ENCODE measurements around the gene TMX4. TPM values are rescaled to one million over a fixed set of nuclear protein-coding genes. Genes with fewer than 3 reads are reported as not detected.
A peak's percentile ranks its signal among the peaks of the same experiment; 100 is the strongest.
"Not testable (repeated sequence)": the region's sequence is repeated elsewhere in the genome, so short reads cannot be mapped to it uniquely, and the experiment has no call there.

Gene TMX4
- total and polyA plus RNA-seq, 5 donors from 2014 or later: 71.7 to 111 (median 90.2) TPM

- Mint-ChIP-seq H3K27me3 (peaks cover 15% of the 10 kb centered on the region), H3K4me1 (no peaks in the 10 kb centered on the region), H3K4me3 (no peak overlapping the region), H3K27ac (no peak overlapping the region), H3K9me3 (peaks cover 0 to 7% (median 2%) of the 10 kb centered on the region in 7 donors), H3K36me3 (no peaks in the 10 kb centered on the region)
- H3K4me1 ChIP-seq (ENCODE audit: control insufficient read depth, insufficient read depth, low read length, poor library complexity, severe bottlenecking): no peaks in the 10 kb centered on the region
- H3K9me3 ChIP-seq (ENCODE audit: control insufficient read depth in 2 of 2, low read length in 2 of 2): no peaks in the 10 kb centered on the region
- ATAC-seq (ENCODE audit: low read depth in 2 of 2): no peak
- no peak for DNase-seq
- H3K4me3 ChIP-seq (ENCODE audit: low read depth, low read length): no peak overlapping the region
- H3K27me3 ChIP-seq (ENCODE audit: control insufficient read depth, insufficient read depth, low read length): peaks cover 8% of the 10 kb centered on the region
- H3K36me3 ChIP-seq (ENCODE audit: control insufficient read depth, insufficient read depth, low read length): no peaks in the 10 kb centered on the region
- no peak overlapping the region for H3K27ac ChIP-seq (ENCODE audit: insufficient read depth, low read length, poor library complexity, severe bottlenecking)
These were observed 60.1 kb downstream of the TMX4 start for GRCh38 chr20:7959484-7959883.

DNA sequence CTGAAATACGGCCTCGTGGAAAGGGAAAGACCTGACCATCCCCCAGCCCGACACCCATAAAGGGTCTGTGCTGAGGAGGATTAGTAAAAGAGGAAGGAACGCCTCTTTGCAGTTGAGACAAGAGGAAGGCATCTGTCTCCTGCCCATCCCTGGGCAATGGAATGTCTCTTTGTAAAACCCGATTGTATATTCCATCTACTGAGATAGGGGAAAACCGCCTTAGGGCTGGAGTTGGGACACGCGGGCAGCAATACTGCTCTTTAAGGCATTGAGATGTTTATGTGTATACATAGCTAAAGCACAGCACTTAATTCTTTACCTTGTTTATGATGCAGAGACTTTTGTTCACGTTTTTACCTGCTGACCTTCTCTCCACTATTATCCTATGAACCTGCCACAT, 63.0 kb downstream of the TMX4 start:
- not testable (repeated sequence) for H3K27ac Mint-ChIP-seq; H3K27me3 ChIP-seq (ENCODE audit: control insufficient read depth, insufficient read depth, low read length); H3K36me3 ChIP-seq (ENCODE audit: control insufficient read depth, insufficient read depth, low read length); H3K4me1 Mint-ChIP-seq; H3K4me1 ChIP-seq (ENCODE audit: control insufficient read depth, insufficient read depth, low read length, poor library complexity, severe bottlenecking); H3K27ac ChIP-seq (ENCODE audit: insufficient read depth, low read length, poor library complexity, severe bottlenecking); ATAC-seq (ENCODE audit: low read depth in 2 of 2); H3K36me3 Mint-ChIP-seq; H3K9me3 ChIP-seq (ENCODE audit: control insufficient read depth in 2 of 2, low read length in 2 of 2); DNase-seq; H3K4me3 ChIP-seq (ENCODE audit: low read depth, low read length); H3K4me3 Mint-ChIP-seq
- Mint-ChIP-seq H3K27me3 (peaks cover 21% of the 10 kb centered on the region), H3K9me3 (peaks cover 0 to 12% (median 6%) of the 10 kb centered on the region in 7 donors)

DNA sequence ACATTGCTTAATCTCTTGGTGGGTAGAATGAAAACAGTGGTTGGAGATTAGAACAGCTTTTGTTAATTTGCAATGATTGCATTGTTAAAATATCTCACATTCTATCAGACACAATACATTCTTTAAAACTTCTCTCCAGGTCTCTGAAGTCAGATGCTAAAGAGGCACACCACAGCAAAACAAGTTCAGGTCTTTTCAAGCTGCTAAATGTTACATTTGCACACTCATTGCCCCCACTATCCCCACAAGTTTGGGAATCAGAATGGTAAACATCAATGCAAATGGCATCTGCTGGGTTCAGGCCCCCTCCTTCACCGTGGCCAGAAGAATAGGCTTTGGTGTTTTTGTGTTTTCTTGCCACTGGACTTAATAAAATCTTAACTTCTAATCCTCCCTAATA, 69.2 kb downstream of the TMX4 start:
- no peaks in the 10 kb centered on the region for H3K4me1 Mint-ChIP-seq

DNA sequence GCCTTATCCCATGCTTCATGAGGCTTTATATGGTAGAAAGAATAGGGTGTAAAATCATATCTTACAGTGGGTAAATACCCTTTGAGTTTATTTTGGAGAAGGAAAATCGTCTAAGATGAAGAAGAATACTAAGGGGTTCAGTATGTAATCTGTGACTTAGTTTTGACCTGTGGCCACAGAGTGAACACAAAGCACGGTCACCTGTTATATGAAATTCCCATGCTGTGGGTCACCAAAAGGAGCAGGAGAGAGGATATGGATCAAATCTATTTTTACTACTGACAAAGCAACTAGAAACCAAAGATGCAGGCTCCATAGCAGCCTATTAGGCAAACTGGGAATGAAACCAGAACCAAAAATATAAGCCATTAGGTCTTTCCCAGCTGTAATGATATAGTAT, 75.7 kb downstream of the TMX4 start:
- H3K9me3 ChIP-seq (ENCODE audit: control insufficient read depth in 2 of 2, low read length in 2 of 2): peaks cover 0 to 6% of the 10 kb centered on the region in 2 experiments

More for the DNA sequence above, 69.2 kb downstream of the TMX4 start:
- Histone ChIP-seq H3K9me3 (ENCODE audit: control insufficient read depth in 2 of 2, low read length in 2 of 2) (peaks cover 0 to 6% of the 10 kb centered on the region in 2 experiments), H3K4me3 (ENCODE audit: low read depth, low read length) (no peak overlapping the region), H3K4me1 (ENCODE audit: control insufficient read depth, insufficient read depth, low read length, poor library complexity, severe bottlenecking) (no peaks in the 10 kb centered on the region), H3K27ac (ENCODE audit: insufficient read depth, low read length, poor library complexity, severe bottlenecking) (no peak overlapping the region), H3K36me3 (ENCODE audit: control insufficient read depth, insufficient read depth, low read length) (no peaks in the 10 kb centered on the region), H3K27me3 (ENCODE audit: control insufficient read depth, insufficient read depth, low read length) (no peaks in the 10 kb centered on the region)
- H3K27ac Mint-ChIP-seq: no peak overlapping the region
- no peak for ATAC-seq (ENCODE audit: low read depth in 2 of 2)
- H3K36me3 Mint-ChIP-seq: no peaks in the 10 kb centered on the region
- H3K27me3 Mint-ChIP-seq: peaks cover 5% of the 10 kb centered on the region
- peaks cover 4 to 17% (median 12%) of the 10 kb centered on the region in 7 donors for H3K9me3 Mint-ChIP-seq
- H3K4me3 Mint-ChIP-seq: no peak overlapping the region
- DNase-seq: no peak

GRCh38 chr20:7940341-7940740, 79.2 kb downstream of the TMX4 start, which contains the start of gene HAO1:
HAO1 (minus strand) TSS chr20:7940458; CDS start chr20:7940422, 36 bp downstream.
- Histone ChIP-seq H3K9me3 (ENCODE audit: control insufficient read depth in 2 of 2, low read length in 2 of 2) (no peaks in the 10 kb centered on the region), H3K4me1 (ENCODE audit: control insufficient read depth, insufficient read depth, low read length, poor library complexity, severe bottlenecking) (no peaks in the 10 kb centered on the region), H3K36me3 (ENCODE audit: control insufficient read depth, insufficient read depth, low read length) (no peaks in the 10 kb centered on the region), H3K27ac (ENCODE audit: insufficient read depth, low read length, poor library complexity, severe bottlenecking) (no peak within 1 kb of the TSS), H3K27me3 (ENCODE audit: control insufficient read depth, insufficient read depth, low read length) (no peaks in the 10 kb centered on the region), H3K4me3 (ENCODE audit: low read depth, low read length) (no peak within 1 kb of the TSS)
- Mint-ChIP-seq H3K27me3 (no peaks in the 10 kb centered on the region), H3K4me3 (no peak within 1 kb of the TSS), H3K27ac (no peak within 1 kb of the TSS), H3K9me3 (no peaks in the 10 kb centered on the region), H3K4me1 (no peaks in the 10 kb centered on the region), H3K36me3 (no peaks in the 10 kb centered on the region)
- DNase-seq (no peak), ATAC-seq (ENCODE audit: low read depth in 2 of 2) (no peak)

More for the DNA sequence above, 75.7 kb downstream of the TMX4 start:
- Mint-ChIP-seq H3K4me1 (no peaks in the 10 kb centered on the region), H3K9me3 (peaks cover 0 to 7% (median 2%) of the 10 kb centered on the region in 7 donors), H3K36me3 (no peaks in the 10 kb centered on the region), H3K27me3 (no peaks in the 10 kb centered on the region), H3K27ac (peak overlapping the region in 1 of 3 donors; percentile 22), H3K4me3 (no peak overlapping the region)
- DNase-seq: no peak
- H3K4me3 ChIP-seq (ENCODE audit: low read depth, low read length): no peak overlapping the region
- no peaks in the 10 kb centered on the region for H3K36me3 ChIP-seq (ENCODE audit: control insufficient read depth, insufficient read depth, low read length)
- no peaks in the 10 kb centered on the region for H3K4me1 ChIP-seq (ENCODE audit: control insufficient read depth, insufficient read depth, low read length, poor library complexity, severe bottlenecking)
- H3K27me3 ChIP-seq (ENCODE audit: control insufficient read depth, insufficient read depth, low read length): no peaks in the 10 kb centered on the region
- H3K27ac ChIP-seq (ENCODE audit: insufficient read depth, low read length, poor library complexity, severe bottlenecking): no peak overlapping the region
- no peak for ATAC-seq (ENCODE audit: low read depth in 2 of 2)

- ATAC-seq (ENCODE audit: low read depth in 2 of 2): no peak
These were observed 79.9 kb downstream of the TMX4 start for GRCh38 chr20:7939663-7940062.

DNA sequence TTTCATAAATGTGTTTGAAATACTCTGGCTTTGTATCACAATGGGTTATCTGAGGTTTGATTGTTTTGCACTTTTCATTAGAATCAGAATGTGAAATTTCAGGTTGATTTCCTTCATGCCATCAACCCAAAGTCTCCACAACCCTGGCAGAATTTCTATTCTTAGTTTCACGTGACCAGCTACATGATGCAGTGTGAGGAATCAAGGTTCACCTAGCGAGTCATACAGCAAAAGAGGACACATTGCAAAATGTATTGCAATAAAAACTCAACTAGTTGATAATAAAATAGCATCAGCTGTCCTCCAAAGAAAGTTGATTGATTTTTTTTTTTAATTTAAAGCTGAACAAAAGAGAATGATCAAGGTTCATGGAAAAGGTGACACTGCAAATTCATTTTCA, 81.5 kb downstream of the TMX4 start:
- Histone ChIP-seq H3K4me3 (ENCODE audit: low read depth, low read length) (no peak overlapping the region), H3K4me1 (ENCODE audit: control insufficient read depth, insufficient read depth, low read length, poor library complexity, severe bottlenecking) (no peaks in the 10 kb centered on the region), H3K9me3 (ENCODE audit: control insufficient read depth in 2 of 2, low read length in 2 of 2) (no peaks in the 10 kb centered on the region), H3K27ac (ENCODE audit: insufficient read depth, low read length, poor library complexity, severe bottlenecking) (no peak overlapping the region), H3K27me3 (ENCODE audit: control insufficient read depth, insufficient read depth, low read length) (no peaks in the 10 kb centered on the region), H3K36me3 (ENCODE audit: control insufficient read depth, insufficient read depth, low read length) (no peaks in the 10 kb centered on the region)
- no peak overlapping the region for H3K27ac Mint-ChIP-seq
- H3K4me1 Mint-ChIP-seq: no peaks in the 10 kb centered on the region
- H3K27me3 Mint-ChIP-seq: no peaks in the 10 kb centered on the region
- H3K9me3 Mint-ChIP-seq: no peaks in the 10 kb centered on the region
- DNase-seq (no peak), ATAC-seq (ENCODE audit: low read depth in 2 of 2) (no peak)
- no peaks in the 10 kb centered on the region for H3K36me3 Mint-ChIP-seq
- no peak overlapping the region for H3K4me3 Mint-ChIP-seq

More at GRCh38 chr20:7939663-7940062, 79.9 kb downstream of the TMX4 start:
- H3K27ac Mint-ChIP-seq: no peak overlapping the region
- no peak overlapping the region for H3K4me3 Mint-ChIP-seq
- Histone ChIP-seq H3K36me3 (ENCODE audit: control insufficient read depth, insufficient read depth, low read length) (no peaks in the 10 kb centered on the region), H3K27ac (ENCODE audit: insufficient read depth, low read length, poor library complexity, severe bottlenecking) (no peak overlapping the region), H3K4me1 (ENCODE audit: control insufficient read depth, insufficient read depth, low read length, poor library complexity, severe bottlenecking) (no peaks in the 10 kb centered on the region), H3K9me3 (ENCODE audit: control insufficient read depth in 2 of 2, low read length in 2 of 2) (no peaks in the 10 kb centered on the region), H3K4me3 (ENCODE audit: low read depth, low read length) (no peak overlapping the region), H3K27me3 (ENCODE audit: control insufficient read depth, insufficient read depth, low read length) (no peaks in the 10 kb centered on the region)
- H3K9me3 Mint-ChIP-seq: no peaks in the 10 kb centered on the region
- H3K36me3 Mint-ChIP-seq: no peaks in the 10 kb centered on the region
- no peaks in the 10 kb centered on the region for H3K27me3 Mint-ChIP-seq
- no peak for DNase-seq
- no peaks in the 10 kb centered on the region for H3K4me1 Mint-ChIP-seq

GRCh38 chr20:7937328-7937727, 82.2 kb downstream of the TMX4 start:
- no peak overlapping the region for H3K27ac ChIP-seq (ENCODE audit: insufficient read depth, low read length, poor library complexity, severe bottlenecking)
- ATAC-seq (ENCODE audit: low read depth in 2 of 2): no peak
- H3K4me1 ChIP-seq (ENCODE audit: control insufficient read depth, insufficient read depth, low read length, poor library complexity, severe bottlenecking): no peaks in the 10 kb centered on the region
- DNase-seq: no peak
- H3K9me3 Mint-ChIP-seq: no peaks in the 10 kb centered on the region
- no peaks in the 10 kb centered on the region for H3K4me1 Mint-ChIP-seq
- H3K36me3 ChIP-seq (ENCODE audit: control insufficient read depth, insufficient read depth, low read length): no peaks in the 10 kb centered on the region
- no peaks in the 10 kb centered on the region for H3K36me3 Mint-ChIP-seq
- H3K4me3 Mint-ChIP-seq: no peak overlapping the region
- no peaks in the 10 kb centered on the region for H3K27me3 Mint-ChIP-seq
- H3K27me3 ChIP-seq (ENCODE audit: control insufficient read depth, insufficient read depth, low read length): no peaks in the 10 kb centered on the region
- H3K27ac Mint-ChIP-seq: no peak overlapping the region
- H3K9me3 ChIP-seq (ENCODE audit: control insufficient read depth in 2 of 2, low read length in 2 of 2): no peaks in the 10 kb centered on the region
- no peak overlapping the region for H3K4me3 ChIP-seq (ENCODE audit: low read depth, low read length)
